ENCODE results near the gene CPB2. TPM values are rescaled to one million over a fixed set of nuclear protein-coding genes. Genes with fewer than 3 reads are reported as not detected.

Gene CPB2
- total and polyA plus RNA-seq, 3 donors from 2014 or later: not detected

DNA sequence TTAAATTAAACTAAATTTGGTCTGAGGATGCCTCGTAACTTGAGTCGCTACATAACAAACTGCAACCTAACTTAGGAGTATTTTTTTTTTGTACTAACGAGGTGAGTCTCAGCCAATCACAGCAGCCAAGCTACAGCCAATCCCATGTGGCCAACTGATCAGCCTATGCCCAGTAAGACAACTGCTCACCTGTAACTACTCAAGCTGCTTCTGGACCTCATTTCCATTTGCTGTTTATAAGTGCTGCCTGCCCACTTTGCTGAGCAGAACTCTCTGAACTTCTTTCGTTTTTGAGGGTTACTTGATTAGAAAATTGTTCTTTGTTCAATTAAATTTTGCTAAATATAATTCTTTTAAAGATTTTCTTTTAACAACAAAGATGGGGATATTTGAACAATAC is 3.8 kb downstream of the CPB2 start:
- Histone ChIP-seq H3K4me3 (no peak overlapping the region), H3K27me3 (no peaks in the 10 kb centered on the region), H3K9me3 (no peaks in the 10 kb centered on the region), H3K36me3 (ENCODE audit: low read depth, missing control alignments) (no peaks in the 10 kb centered on the region), H3K4me1 (no peaks in the 10 kb centered on the region), H3K27ac (no peak overlapping the region)
- no peak for TF ChIP-seq POLR2A (IDR thresholded peaks at IDR 0.05)
- TF ChIP-seq, protein P1, sequence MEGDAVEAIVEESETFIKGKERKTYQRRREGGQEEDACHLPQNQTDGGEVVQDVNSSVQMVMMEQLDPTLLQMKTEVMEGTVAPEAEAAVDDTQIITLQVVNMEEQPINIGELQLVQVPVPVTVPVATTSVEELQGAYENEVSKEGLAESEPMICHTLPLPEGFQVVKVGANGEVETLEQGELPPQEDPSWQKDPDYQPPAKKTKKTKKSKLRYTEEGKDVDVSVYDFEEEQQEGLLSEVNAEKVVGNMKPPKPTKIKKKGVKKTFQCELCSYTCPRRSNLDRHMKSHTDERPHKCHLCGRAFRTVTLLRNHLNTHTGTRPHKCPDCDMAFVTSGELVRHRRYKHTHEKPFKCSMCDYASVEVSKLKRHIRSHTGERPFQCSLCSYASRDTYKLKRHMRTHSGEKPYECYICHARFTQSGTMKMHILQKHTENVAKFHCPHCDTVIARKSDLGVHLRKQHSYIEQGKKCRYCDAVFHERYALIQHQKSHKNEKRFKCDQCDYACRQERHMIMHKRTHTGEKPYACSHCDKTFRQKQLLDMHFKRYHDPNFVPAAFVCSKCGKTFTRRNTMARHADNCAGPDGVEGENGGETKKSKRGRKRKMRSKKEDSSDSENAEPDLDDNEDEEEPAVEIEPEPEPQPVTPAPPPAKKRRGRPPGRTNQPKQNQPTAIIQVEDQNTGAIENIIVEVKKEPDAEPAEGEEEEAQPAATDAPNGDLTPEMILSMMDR (IDR thresholded peaks at IDR 0.05): no peak
- intact Hi-C loops (cut with DNase I; ENCODE audit: low total_unique reads): no loop called here
- DNase-seq: no peak
- 62 to 80% methylated on average over 4 of the region's 4 CpGs for WGBS, 2 donors

DNA sequence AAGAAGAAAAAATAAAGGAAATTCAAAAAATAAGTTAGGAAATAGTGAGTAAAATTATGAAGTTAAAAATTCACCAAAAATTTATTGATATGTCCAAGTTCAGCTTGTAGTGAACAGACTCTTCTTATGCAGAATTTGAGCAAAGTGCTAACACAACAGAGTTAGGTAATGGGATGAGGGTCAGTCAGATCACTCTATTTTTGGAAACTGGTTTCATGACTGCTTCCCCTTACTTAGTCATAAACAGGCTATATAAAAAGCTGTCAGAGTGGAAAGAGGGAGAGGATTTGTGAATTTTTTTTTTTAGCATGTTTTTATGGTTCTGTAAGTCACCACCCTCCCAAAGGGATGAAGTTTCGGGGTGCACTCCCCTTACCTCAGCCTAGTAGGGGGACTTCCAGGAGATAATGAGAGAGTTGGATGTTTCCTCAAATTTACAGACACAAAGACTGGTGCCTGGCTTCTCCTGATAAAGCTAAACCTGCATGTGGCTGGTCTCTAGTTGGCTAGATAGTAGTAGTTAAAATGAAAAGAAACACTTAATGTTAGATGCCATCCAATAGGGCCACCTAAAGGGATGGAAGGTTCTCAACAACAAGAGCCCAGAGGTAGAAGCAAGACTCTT is 4.5 kb downstream of the CPB2 start:
- 67 to 76% methylated on average over 1 of the region's 1 CpG for WGBS, 2 donors
- DNase-seq: no peak
- Histone ChIP-seq H3K9me3 (no peaks in the 10 kb centered on the region), H3K4me1 (no peaks in the 10 kb centered on the region), H3K27ac (no peak overlapping the region), H3K36me3 (ENCODE audit: low read depth, missing control alignments) (no peaks in the 10 kb centered on the region), H3K4me3 (no peak overlapping the region), H3K27me3 (no peaks in the 10 kb centered on the region)
- intact Hi-C loops (cut with DNase I; ENCODE audit: low total_unique reads): no loop called here
- TF ChIP-seq, protein P1 (IDR thresholded peaks at IDR 0.05): no peak
- TF ChIP-seq POLR2A (IDR thresholded peaks at IDR 0.05): no peak

DNA sequence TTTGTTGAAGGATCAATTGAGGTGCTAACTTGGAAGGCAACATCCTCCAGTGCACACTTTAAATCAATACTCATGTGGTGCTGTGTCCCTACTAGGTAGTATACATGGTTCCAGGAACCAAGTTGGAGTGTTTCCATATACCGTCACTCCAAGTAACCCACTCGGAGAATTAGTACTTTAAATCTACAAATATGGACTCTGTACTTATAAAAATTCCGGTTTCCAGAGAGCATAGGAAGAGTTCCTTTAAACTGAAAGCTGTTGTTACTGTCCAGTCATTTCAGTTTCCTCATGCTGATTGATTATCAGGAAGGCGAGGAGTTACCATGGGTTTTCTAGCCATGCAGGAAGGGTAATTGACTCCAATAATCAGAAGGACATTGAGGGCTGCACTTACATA is 7.2 kb downstream of the CPB2 start:
- no peak for TF ChIP-seq POLR2A (IDR thresholded peaks at IDR 0.05)
- Histone ChIP-seq H3K9me3 (no peaks in the 10 kb centered on the region), H3K36me3 (ENCODE audit: low read depth, missing control alignments) (no peaks in the 10 kb centered on the region), H3K4me1 (no peaks in the 10 kb centered on the region), H3K27me3 (no peaks in the 10 kb centered on the region), H3K27ac (no peak overlapping the region), H3K4me3 (no peak overlapping the region)
- DNase-seq: no peak
- WGBS, 2 donors: 86 to 92% methylated on average over 4 of the region's 4 CpGs
- intact Hi-C loops (cut with DNase I; ENCODE audit: low total_unique reads): no loop called here

DNA sequence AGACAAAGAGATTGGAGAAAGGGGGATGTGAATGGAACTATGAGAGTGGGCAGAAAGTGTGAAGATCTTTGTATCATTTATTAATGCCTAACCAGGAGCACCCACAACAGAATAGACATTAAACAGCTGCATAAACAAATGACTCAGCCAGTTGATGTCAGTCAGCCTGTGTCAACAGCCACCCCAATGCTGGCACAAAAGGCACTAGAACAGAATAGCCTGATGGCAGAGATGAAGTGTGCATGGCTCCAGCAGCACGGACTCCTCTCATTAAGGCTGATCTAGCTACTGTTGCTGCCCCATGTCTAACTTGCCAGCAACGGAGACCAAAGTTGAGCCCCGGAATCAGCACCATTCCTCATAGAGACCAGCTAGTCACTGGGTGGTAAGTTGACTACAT is 7.8 kb downstream of the CPB2 start:
- TF ChIP-seq POLR2A (IDR thresholded peaks at IDR 0.05): no peak
- TF ChIP-seq, protein P1 (IDR thresholded peaks at IDR 0.05): no peak
- H3K27ac ChIP-seq: no peak overlapping the region
- H3K36me3 ChIP-seq (ENCODE audit: low read depth, missing control alignments): no peaks in the 10 kb centered on the region
- no peaks in the 10 kb centered on the region for H3K4me1 ChIP-seq
- WGBS, 2 donors: 87 to 93% methylated on average over 3 of the region's 3 CpGs
- DNase-seq: no peak
- intact Hi-C loops (cut with DNase I; ENCODE audit: low total_unique reads): no loop called here
- no peaks in the 10 kb centered on the region for H3K27me3 ChIP-seq
- no peak overlapping the region for H3K4me3 ChIP-seq
- H3K9me3 ChIP-seq: no peaks in the 10 kb centered on the region

DNA sequence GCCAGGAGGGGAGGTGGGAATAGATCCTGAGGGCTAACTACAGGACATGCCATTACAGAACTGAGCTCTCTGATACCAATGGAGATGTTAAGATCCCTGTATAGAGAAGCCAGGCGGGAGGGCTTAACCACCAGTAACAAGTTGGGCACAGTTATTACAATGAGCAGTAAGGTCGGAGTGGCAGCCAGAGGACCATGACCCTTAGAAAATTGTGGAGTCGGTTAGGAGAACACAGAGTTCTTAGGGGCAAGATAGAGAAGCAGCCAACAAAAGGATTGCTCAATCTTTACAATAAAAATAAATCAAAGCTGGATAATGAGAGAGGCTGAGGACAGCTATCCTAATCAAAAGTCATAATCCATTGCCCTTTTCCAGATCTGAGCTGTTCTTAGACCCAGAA is 10.4 kb downstream of the CPB2 start:
- Histone ChIP-seq H3K4me1 (no peaks in the 10 kb centered on the region), H3K27ac (no peak overlapping the region), H3K27me3 (no peaks in the 10 kb centered on the region), H3K9me3 (no peaks in the 10 kb centered on the region), H3K4me3 (no peak overlapping the region), H3K36me3 (ENCODE audit: low read depth, missing control alignments) (no peaks in the 10 kb centered on the region)
- intact Hi-C loops (cut with DNase I; ENCODE audit: low total_unique reads): no loop called here
- TF ChIP-seq, protein P1 (IDR thresholded peaks at IDR 0.05): no peak
- TF ChIP-seq POLR2A (IDR thresholded peaks at IDR 0.05): no peak
- 54 to 73% methylated on average over 3 of the region's 3 CpGs for WGBS, 2 donors
- DNase-seq: no peak

Measured in testis (tissue), 3 donors.